SK-N-SH (cell line): Measurements from ENCODE around the gene CBLB.

Experiments used
- CTCF ChIP-seq: fragments of 200-600 bp; sonication (generic); IDR thresholded peaks from 2 replicates; pipeline ENCODE4 v1.6.1; 2017; ENCODE audit warnings: antibody characterized with exemption, mild to moderate bottlenecking, moderate library complexity
- EP300 ChIP-seq, 2 experiments: IDR thresholded peaks; 2 replicates each; pipeline versions ENCODE4 v1.4.0 to v1.6.1; 2012; ENCODE audit warnings: borderline replicate concordance in 1 of 2, low read depth in 1 of 2, low read length in 1 of 2
- EZH2phosphoT487 ChIP-seq: fragments of 200-600 bp; sonication (generic); IDR thresholded peaks from 2 replicates; pipeline ENCODE4 v1.6.1; 2017; ENCODE audit warnings: low read depth, mixed run types, mild to moderate bottlenecking, antibody characterized with exemption, moderate library complexity, borderline replicate concordance
- FOXJ3 ChIP-seq: sonication (generic); formaldehyde crosslinking; IDR thresholded peaks from 2 replicates; pipeline ENCODE4 v1.5.1; 2020; ENCODE audit warnings: mild to moderate bottlenecking, missing genetic modification reagents
- GABPA ChIP-seq: IDR thresholded peaks from 2 replicates; pipeline ENCODE4 v1.4.0; 2012; ENCODE audit warnings: low read depth, mild to moderate bottlenecking
- JUND ChIP-seq: IDR thresholded peaks from 2 replicates; pipeline ENCODE4 v1.4.0; 2012
- NRF1 ChIP-seq: IDR thresholded peaks from 2 replicates; pipeline ENCODE4 v1.6.1; 2012; ENCODE audit warnings: low read depth, mild to moderate bottlenecking, low read length
- POLR2AphosphoS5 ChIP-seq: IDR thresholded peaks from 2 replicates; pipeline ENCODE4 v1.6.1; 2012; ENCODE audit warnings: low read depth, low read length
- RFX5 ChIP-seq: IDR thresholded peaks from 2 replicates; pipeline ENCODE4 v1.6.1; 2012; ENCODE audit warnings: mild to moderate bottlenecking, improper control_type of control experiment, low read length
- RXRA ChIP-seq: IDR thresholded peaks from 2 replicates; pipeline ENCODE4 v1.4.0; 2012; ENCODE audit warnings: low read depth, mild to moderate bottlenecking, borderline replicate concordance
- SMC3 ChIP-seq: IDR thresholded peaks from 2 replicates; pipeline ENCODE4 v1.6.1; 2012; ENCODE audit warnings: low read depth, low read length, improper control_type of control experiment
- USF1 ChIP-seq: IDR thresholded peaks from 2 replicates; pipeline ENCODE4 v1.4.0; 2012; ENCODE audit warnings: low read depth, borderline replicate concordance
- TF ChIP-seq, protein P1 (sequence below): IDR thresholded peaks from 2 replicates; pipeline ENCODE4 v1.6.1; 2012; ENCODE audit warnings: mild to moderate bottlenecking, low read depth, low read length, moderate library complexity

- no peak for TF ChIP-seq EZH2phosphoT487
- no peak for TF ChIP-seq POLR2AphosphoS5
- no peak; a peak in 1 of 4 replicates for TF ChIP-seq EP300 (IDR thresholded peaks at IDR 0.05; ENCODE audit: borderline replicate concordance in 1 of 2, low read depth in 1 of 2, low read length in 1 of 2)
- TF ChIP-seq, protein P1, sequence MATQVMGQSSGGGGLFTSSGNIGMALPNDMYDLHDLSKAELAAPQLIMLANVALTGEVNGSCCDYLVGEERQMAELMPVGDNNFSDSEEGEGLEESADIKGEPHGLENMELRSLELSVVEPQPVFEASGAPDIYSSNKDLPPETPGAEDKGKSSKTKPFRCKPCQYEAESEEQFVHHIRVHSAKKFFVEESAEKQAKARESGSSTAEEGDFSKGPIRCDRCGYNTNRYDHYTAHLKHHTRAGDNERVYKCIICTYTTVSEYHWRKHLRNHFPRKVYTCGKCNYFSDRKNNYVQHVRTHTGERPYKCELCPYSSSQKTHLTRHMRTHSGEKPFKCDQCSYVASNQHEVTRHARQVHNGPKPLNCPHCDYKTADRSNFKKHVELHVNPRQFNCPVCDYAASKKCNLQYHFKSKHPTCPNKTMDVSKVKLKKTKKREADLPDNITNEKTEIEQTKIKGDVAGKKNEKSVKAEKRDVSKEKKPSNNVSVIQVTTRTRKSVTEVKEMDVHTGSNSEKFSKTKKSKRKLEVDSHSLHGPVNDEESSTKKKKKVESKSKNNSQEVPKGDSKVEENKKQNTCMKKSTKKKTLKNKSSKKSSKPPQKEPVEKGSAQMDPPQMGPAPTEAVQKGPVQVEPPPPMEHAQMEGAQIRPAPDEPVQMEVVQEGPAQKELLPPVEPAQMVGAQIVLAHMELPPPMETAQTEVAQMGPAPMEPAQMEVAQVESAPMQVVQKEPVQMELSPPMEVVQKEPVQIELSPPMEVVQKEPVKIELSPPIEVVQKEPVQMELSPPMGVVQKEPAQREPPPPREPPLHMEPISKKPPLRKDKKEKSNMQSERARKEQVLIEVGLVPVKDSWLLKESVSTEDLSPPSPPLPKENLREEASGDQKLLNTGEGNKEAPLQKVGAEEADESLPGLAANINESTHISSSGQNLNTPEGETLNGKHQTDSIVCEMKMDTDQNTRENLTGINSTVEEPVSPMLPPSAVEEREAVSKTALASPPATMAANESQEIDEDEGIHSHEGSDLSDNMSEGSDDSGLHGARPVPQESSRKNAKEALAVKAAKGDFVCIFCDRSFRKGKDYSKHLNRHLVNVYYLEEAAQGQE = no peak
- no peak for TF ChIP-seq CTCF
- peak; percentile 89 for TF ChIP-seq JUND
- no peak for TF ChIP-seq GABPA
- no peak; the same call in 1 of the 2 replicates for TF ChIP-seq RXRA
- no peak for TF ChIP-seq FOXJ3
- TF ChIP-seq NRF1 = no peak
- TF ChIP-seq RFX5 = no peak
- TF ChIP-seq SMC3 = no peak
- TF ChIP-seq USF1 = no peak
These were observed 221.8 kb downstream of the CBLB start for GRCh38 chr3:105647047-105647446.
